ENCODE measurements around the gene CHRDL2.
"Not testable (repeated sequence)": the region's sequence is repeated elsewhere in the genome, so short reads cannot be mapped to it uniquely, and the experiment has no call there.

The CHRDL2 gene

DNA sequence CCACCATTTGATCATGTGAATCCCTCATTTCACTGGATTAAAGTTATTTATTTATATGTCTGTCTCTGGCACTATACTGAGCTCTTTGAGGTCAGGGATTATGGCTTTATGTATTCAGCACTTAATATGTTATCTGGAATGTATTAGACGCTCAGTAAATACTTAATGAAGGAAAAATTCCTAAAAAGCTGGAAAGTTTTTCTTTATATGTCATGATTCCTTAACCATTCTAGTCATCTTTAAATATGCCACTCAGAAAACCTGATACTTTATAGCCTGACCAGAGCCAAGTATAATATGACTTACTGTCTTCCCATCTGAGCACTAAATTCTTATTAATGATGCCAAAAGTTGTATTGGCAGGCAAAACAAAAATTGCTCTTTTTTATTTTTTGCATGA lies 44.5 kb upstream of the CHRDL2 start:
- H3K4me3 ChIP-seq (replicated peaks in 1 of 2; ENCODE audit: low read depth in 2 of 2, low read length in 2 of 2), result no peak overlapping the region
- TF ChIP-seq, protein P1, sequence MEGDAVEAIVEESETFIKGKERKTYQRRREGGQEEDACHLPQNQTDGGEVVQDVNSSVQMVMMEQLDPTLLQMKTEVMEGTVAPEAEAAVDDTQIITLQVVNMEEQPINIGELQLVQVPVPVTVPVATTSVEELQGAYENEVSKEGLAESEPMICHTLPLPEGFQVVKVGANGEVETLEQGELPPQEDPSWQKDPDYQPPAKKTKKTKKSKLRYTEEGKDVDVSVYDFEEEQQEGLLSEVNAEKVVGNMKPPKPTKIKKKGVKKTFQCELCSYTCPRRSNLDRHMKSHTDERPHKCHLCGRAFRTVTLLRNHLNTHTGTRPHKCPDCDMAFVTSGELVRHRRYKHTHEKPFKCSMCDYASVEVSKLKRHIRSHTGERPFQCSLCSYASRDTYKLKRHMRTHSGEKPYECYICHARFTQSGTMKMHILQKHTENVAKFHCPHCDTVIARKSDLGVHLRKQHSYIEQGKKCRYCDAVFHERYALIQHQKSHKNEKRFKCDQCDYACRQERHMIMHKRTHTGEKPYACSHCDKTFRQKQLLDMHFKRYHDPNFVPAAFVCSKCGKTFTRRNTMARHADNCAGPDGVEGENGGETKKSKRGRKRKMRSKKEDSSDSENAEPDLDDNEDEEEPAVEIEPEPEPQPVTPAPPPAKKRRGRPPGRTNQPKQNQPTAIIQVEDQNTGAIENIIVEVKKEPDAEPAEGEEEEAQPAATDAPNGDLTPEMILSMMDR (IDR thresholded peaks at IDR 0.05; ENCODE audit: low read depth, low read length), result no peak
- DNase-seq (ENCODE audit: low read depth in 2 of 2), result no peak

DNA sequence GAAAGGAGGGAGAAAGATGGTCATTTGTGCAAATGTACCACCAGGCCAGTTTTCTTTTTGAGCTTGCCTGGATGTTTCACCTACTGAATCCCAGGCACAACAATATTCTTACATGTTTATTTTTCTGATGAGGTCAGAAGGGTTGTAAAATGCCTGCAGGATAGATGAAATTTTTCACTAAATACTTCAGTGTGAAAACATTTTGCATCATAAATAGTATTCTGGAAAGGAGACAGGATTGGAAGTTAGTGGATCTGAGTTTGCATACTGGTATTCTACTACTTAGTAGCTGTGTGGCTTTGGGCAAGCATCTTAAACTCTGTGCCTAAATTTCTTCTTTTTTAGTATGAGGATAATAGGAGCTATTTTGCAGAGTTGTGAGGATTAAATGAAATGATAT lies 42.2 kb upstream of the CHRDL2 start:
- H3K4me3 ChIP-seq (replicated peaks in 1 of 2; ENCODE audit: low read depth in 2 of 2, low read length in 2 of 2), result no peak overlapping the region
- TF ChIP-seq, protein P1 (IDR thresholded peaks at IDR 0.05; ENCODE audit: low read depth, low read length), result no peak
- peak in 1 of 2 donors; percentile 12 for DNase-seq (ENCODE audit: low read depth in 2 of 2)

DNA sequence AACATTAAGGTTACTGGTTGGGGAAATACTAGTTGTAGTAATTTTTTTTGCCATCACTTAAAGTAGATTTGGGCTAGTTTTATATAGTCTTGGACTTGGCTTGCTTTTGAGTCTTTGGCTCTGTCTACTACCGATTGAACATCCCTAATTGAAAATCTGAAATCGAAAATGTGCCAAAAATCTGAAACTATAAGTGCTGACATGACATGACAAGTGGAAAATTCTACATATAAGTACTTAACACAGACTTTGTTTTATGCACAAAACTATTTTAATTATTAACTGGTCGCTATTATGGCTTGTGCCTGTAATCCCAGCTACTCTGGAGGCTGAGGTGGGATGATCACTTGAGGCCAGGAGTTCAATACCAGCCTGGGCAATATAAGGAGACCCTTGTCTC lies 39.9 kb upstream of the CHRDL2 start:
- no peak for DNase-seq (ENCODE audit: low read depth in 2 of 2)
- TF ChIP-seq, protein P1 (IDR thresholded peaks at IDR 0.05; ENCODE audit: low read depth, low read length), result no peak
- H3K4me3 ChIP-seq (replicated peaks in 1 of 2; ENCODE audit: low read depth in 2 of 2, low read length in 2 of 2), result no peak overlapping the region

DNA sequence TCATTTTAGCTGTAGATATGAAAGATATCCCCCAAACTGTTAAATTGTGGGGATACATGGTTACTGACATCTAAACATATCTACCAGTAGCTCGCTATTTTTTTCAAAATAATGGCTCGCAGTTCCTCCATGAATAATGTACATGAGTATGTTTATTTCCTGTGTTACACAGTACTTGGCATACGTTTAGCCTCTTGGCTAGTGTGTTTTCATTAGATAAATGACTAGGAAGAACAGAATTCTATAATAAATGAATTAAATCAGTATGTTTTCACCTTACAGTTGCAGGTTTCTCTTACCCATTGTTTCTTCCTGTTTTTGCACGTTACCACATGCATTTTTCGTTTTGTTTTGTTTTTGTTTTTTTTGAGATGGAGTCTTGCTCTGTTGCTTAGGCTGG lies 39.2 kb upstream of the CHRDL2 start:
- no peak overlapping the region for H3K4me3 ChIP-seq (replicated peaks in 1 of 2; ENCODE audit: low read depth in 2 of 2, low read length in 2 of 2)
- DNase-seq (ENCODE audit: low read depth in 2 of 2), result peak; percentile 42 to 56
- TF ChIP-seq, protein P1 (IDR thresholded peaks at IDR 0.05; ENCODE audit: low read depth, low read length), result no peak

DNA sequence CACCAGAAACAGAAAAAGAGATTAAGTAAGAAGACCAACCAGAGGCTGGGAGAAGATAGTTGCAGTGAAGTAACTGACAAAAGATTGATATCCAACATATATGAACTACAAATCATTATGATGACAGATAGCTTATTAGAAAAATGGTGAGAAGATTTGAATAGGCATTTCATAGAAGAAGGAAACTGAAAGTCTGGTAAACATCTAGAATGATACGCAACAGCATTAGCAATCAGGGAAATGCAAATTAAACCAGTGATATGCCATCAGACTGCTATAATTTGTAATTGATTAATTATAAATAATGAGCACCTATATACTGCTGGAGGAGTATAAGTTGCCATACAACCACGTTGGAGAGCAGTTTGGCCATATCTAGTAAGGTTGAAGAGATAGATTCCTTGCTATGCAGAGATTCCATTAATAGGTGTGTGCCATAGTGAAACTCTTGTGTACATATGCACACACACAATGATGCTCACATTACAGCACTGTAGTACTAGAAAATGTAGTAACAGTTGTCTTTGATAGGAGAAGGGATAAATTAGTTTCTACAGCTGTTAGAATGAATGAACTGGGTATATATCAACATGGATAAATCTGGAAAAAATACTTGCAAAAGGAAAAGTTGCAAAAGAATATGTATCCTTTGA lies 38.0 kb upstream of the CHRDL2 start:
- no peak overlapping the region for H3K4me3 ChIP-seq (replicated peaks in 1 of 2; ENCODE audit: low read depth in 2 of 2, low read length in 2 of 2)
- DNase-seq (ENCODE audit: low read depth in 2 of 2), result no peak
- TF ChIP-seq, protein P1 (IDR thresholded peaks at IDR 0.05; ENCODE audit: low read depth, low read length), result no peak

DNA sequence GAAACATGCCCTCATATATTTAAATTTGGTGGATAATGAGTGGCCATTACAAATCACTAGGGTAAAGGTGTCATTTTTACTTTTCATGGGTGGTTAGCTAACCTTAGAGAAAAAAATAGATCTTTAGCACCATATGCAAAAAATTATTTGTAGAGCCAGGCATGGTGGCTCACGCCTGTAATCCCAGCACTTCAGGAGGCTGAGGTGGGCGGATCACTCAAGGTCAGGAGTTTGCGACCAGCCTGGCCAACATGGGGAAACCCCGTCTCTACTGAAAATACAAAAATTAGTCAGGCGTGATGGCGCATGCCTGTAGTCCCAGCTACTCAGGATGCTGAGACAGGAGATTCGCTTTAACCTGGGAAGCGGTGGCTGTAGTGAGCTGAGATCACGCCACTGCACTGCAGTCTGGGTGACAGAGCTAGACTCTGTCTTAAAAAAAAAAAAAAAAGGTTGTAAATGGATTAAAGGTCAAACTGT lies 37.0 kb upstream of the CHRDL2 start:
- DNase-seq (ENCODE audit: low read depth in 2 of 2); H3K4me3 ChIP-seq (replicated peaks in 1 of 2; ENCODE audit: low read depth in 2 of 2, low read length in 2 of 2): not testable (repeated sequence)

DNA sequence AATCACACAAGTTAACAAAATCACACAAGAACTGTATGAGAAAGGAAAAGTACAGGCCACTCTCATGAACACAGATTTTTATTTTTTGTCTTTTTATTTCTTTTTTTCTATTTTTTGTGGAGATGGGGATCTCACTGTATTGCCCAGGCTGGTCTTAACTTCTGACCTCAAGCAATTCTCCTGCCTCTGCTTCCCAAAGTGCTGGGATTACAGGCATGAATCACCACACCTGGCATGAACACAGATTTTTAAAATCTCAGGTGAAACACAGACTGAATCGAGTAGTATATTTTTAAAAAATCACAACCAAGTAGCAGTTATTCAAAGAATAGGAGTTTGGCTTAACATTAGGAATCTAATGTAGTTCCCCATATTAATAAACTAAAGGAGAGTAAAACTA lies 35.7 kb upstream of the CHRDL2 start:
- no peak overlapping the region for H3K4me3 ChIP-seq (replicated peaks in 1 of 2; ENCODE audit: low read depth in 2 of 2, low read length in 2 of 2)
- DNase-seq (ENCODE audit: low read depth in 2 of 2), result no peak
- TF ChIP-seq, protein P1 (IDR thresholded peaks at IDR 0.05; ENCODE audit: low read depth, low read length), result no peak

Data from cardiac fibroblast (primary cell).